Measurements from ENCODE around the gene FHDC1.

The FHDC1 gene

GRCh38 chr4:152983774-152984411, 47.8 kb downstream of the FHDC1 start:
- DNase-seq = peak; percentile 97

- DNase-seq = no peak
These were observed 52.8 kb downstream of the FHDC1 start for GRCh38 chr4:152988721-152989553.

GRCh38 chr4:152989554-152989970, 53.4 kb downstream of the FHDC1 start:
- no peak for DNase-seq

- DNase-seq = no peak
These were observed 54.5 kb downstream of the FHDC1 start for GRCh38 chr4:152990471-152991131.

DNA sequence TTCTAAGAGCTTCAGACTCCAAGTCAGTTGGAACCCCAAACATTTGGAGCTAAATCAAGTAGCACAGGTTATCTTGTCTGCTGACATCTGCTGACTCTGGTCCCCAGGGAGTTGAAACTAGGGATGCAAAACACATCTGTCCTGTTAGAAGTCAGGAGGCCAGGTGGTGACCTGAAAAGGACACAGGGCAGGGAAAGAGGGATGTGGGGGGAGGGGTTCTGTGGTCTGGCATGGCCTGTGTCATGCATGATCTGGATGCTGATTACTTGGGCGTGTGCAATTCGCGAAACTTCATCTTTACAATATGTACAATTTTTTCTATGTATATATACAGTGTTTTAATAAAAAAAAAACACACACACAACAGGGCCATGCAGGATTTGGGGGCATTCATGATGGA, 55.3 kb downstream of the FHDC1 start:
- no peak for DNase-seq

DNA sequence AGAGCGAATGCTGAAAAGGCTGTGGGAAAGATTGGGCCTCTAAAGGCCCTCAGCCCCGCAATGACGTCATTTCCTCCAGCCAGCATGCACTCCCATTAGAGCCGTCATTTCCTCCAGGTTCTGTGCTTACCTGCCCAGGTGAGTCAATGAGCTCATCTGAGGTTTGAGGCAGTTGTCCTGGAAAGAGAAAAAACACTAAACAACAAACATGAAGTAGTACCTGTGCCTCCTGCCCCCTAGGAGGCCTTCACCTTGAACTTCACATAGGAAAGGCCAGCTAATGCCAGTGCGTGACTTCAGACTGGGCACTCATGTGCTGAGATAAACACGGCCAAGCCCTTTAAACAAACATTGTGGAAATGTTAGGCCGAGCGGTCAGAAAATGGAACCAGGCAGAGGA, 55.9 kb downstream of the FHDC1 start:
- DNase-seq = no peak

- DNase-seq = no peak
These were observed 56.3 kb downstream of the FHDC1 start for GRCh38 chr4:152992466-152992865.

DNA sequence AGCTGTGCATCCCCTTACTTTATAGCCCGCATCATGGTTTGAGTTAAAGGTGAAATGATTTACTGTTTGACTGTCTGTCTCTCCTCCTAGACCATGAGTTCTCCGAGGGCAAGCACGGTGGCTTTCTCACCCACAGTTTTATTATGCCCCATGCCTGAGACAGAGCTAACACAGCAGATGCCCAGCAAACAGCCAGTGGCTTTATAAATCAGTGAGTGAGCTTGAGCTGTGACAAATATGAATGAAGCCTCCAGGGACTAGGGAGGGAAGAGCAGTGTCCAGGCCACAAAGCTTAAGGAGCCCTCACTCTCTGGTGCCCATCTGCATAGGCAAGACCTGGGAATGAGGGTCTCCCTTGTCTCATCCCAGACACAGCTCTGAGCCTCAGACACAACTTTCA, 57.9 kb downstream of the FHDC1 start:
- DNase-seq = no peak

- DNase-seq = no peak
These were observed 60.0 kb downstream of the FHDC1 start for GRCh38 chr4:152996111-152996571.

DNA sequence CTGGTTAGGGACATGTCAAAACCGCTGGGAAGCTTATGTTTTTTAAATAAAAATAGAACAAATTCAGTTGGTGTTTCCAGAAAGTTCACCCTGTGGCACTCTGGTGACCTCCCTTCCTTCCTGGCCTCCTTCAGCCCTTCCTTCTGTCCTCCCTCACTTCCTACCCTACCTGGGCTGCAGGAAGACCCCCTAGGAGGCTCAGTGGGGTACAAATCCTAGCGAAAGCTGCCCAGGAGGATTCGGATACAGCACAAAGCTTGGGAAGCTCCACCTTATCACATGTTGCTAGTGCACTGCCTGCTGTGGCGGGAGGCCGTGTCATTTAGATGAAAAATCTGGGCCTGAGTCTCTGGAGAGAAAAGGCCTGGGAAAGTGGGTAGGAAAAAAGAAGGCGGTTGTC, 60.5 kb downstream of the FHDC1 start:
- no peak for DNase-seq

DNA sequence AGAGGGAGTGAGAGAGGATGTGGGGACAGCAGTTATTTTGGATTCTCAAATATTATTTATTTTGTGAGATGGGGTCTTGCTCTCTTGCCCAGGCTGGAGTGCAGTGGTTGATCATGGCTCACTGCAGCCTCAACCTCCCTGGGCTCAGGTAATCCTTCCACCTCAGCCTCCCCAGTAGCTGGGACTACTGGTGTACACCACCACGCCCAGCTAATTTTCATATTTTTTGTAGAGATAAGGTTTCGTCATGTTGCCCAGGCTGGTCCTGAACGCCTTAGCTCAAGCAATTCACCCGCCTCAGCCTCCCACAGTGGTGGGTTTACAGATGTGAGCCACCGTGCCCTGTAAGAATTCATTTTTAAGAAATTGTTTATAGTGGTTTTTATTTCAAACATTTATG, 61.2 kb downstream of the FHDC1 start:
- DNase-seq = no peak

- peak; percentile 77 for DNase-seq
These were observed 61.8 kb downstream of the FHDC1 start for GRCh38 chr4:152997771-152998487.

DNA sequence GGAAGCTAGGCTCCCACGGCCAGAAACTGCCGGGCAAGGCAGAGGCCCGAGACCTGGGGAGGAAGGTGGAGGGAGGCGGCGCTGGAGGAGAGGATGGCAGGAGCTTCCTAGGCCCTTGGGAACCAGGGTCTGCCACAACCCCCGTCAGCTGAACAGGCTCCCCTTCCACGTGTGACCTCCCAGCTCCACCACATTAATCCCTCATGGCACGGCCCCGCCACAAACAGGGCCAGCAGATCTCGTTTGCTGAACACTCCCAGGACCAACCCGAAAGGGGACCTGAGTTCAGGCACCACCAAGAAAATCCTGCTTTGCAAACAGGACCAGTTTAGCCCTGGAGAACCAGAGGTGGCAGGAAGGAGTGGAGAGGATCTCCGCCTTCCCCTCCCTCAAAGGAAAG, 62.7 kb downstream of the FHDC1 start:
- no peak for DNase-seq

- no peak for DNase-seq
These were observed 63.4 kb downstream of the FHDC1 start for GRCh38 chr4:152999346-153000075.

- DNase-seq = no peak
These were observed 63.9 kb downstream of the FHDC1 start for GRCh38 chr4:153000076-153000420.

- DNase-seq = no peak
These were observed 65.5 kb downstream of the FHDC1 start for GRCh38 chr4:153001626-153002025.

- DNase-seq = no peak
These were observed 66.0 kb downstream of the FHDC1 start for GRCh38 chr4:153002110-153002509.

- no peak for DNase-seq
These were observed 68.1 kb downstream of the FHDC1 start for GRCh38 chr4:153004081-153004850.

DNA sequence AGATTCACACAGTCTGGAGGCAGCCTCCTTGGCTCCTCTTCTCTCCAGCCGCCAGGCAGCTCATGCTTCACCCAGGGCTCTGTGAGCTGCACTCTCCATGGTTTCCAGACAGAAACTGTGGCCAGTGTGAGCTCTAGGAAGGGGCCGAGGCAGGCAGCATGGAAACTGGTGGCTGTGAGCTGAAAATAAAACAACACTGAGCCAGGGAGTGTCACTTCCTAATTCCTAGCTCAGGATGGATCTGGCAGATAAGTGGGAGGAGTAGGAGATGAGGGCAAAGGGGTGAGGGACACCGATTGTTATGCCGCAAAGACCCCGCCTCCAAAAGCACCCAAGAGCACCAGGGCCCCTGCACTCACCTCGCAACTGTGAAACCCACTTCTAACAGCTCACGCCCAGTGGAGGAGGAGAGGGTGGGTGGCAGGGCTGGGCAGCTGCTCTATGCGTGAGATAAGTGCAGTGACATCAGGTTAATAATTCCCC, 69.8 kb downstream of the FHDC1 start:
- DNase-seq = no peak

GRCh38 chr4:153008578-153009199, 72.6 kb downstream of the FHDC1 start:
- no peak for DNase-seq

DNA sequence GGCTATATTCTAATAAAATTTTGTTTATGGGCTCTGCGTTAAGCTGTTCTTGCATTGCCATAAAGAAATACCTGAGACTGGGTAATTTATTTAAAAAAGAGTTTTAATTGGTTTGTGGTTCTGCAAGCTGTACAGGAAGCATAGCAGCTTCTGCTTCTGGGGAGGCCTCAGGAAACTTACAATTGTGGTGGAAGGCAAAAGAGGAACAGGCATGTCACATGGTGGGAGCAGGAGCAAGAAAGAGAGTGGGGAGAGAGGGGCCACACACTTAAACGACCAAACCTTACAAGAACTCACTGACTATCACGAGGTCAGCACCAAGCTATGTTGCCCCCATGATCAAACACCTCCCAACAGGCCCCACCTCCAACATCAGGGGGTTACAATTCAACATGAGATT, 74.0 kb downstream of the FHDC1 start:
- DNase-seq = no peak

All from kidney glomerular epithelial cell (primary cell).